HFFc6 (cell line): ENCODE data around the gene CD81. TPM values are rescaled to one million over a fixed set of nuclear protein-coding genes. Genes with fewer than 3 reads are reported as not detected.

Experiments
- DNase-seq: peaks from one replicate; pipeline ENCODE4 v3.0.0-alpha.2; 2018
- H3K27ac Mint-ChIP-seq: 2 replicates; pipeline ENCODE4 v1.8.0; 2020; ENCODE audit warnings: mild to moderate bottlenecking, mixed read lengths
- H3K27me3 Mint-ChIP-seq: 2 replicates; pipeline ENCODE4 v1.8.0; 2021; ENCODE audit warnings: mild to moderate bottlenecking, moderate library complexity, mixed read lengths; ENCODE audit not compliant: insufficient read depth
- H3K36me3 Mint-ChIP-seq: 2 replicates; pipeline ENCODE4 v1.8.0; 2021; ENCODE audit warnings: low read depth, mixed read lengths
- H3K4me1 Mint-ChIP-seq: 2 replicates; pipeline ENCODE4 v1.8.0; 2020; ENCODE audit warnings: low read depth, mixed read lengths
- H3K4me3 Mint-ChIP-seq: 2 replicates; pipeline ENCODE4 v1.8.0; 2020; ENCODE audit warnings: mild to moderate bottlenecking, moderate library complexity, mixed read lengths
- H3K9me3 Mint-ChIP-seq: 2 replicates; pipeline ENCODE4 v1.8.0; 2020; ENCODE audit warnings: mild to moderate bottlenecking, mixed read lengths
- total RNA-seq, 6 experiments: library from RNA; stranded (reverse); fragmentation: NEBNext Ultra II Directional; extraction: Animal tissue kit (Norgen Biotek cat#: 25700); gene quantifications; 2 replicates in 1 of 6; 3 replicates in 5 of 6; pipeline ENCODE4 v1.2.3, GENCODE V29; 2021
- TF ChIP-seq, protein P1 (sequence below): fragments of 200-600 bp; sonication (generic); IDR thresholded peaks from 2 replicates; pipeline ENCODE4 v1.5.0; 2021; ENCODE audit warnings: antibody characterized with exemption, mild to moderate bottlenecking

CD81 gene
- total RNA-seq, 6 experiments from 2014 or later = 540 to 738 (median 627) TPM

DNA sequence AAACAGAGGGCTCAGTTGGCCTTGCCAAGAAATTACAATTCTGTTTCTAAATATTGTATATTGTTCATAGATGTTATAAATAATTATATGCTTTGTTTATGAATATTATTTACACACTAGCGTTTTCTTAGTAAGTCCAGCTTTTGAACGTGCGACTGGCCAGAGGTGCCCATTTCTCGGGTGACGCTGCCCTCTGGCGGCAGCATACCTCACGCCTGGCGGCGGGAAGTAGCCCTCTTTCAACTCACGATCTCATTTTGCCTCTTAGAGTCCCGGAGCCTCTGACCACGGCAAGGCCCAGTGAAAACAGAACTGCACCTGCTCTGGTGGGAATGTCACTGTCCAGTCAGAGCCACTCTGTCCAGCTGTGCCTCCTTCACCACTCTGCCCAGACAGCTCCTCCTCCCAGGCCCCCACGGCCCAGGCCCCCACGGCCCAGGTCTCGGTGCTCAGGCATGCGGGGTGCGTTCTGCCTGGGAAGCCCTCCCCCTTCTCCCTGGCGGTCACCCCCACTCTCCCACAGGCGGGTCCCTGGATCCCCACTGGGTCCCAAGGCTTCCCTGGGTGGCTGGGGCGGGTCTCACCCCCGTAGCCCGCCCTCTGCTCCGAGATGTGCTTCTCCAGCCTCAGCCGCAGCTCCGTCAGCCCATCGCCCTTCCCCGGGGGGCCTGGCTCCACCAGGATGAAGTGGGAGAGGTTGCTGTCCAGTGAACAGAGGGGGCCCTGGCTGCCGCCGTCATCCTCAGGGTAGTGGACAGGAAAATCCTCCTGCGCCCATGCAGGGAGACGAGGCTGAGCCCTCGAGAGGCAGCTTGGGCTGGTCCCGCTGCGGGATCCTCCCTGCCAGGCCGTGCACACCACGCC, 42.8 kb downstream of the CD81 start:
- no peaks in the 10 kb centered on the region for H3K9me3 Mint-ChIP-seq
- peak; percentile 59 for DNase-seq
- H3K36me3 Mint-ChIP-seq = no peaks in the 10 kb centered on the region
- TF ChIP-seq, protein P1, sequence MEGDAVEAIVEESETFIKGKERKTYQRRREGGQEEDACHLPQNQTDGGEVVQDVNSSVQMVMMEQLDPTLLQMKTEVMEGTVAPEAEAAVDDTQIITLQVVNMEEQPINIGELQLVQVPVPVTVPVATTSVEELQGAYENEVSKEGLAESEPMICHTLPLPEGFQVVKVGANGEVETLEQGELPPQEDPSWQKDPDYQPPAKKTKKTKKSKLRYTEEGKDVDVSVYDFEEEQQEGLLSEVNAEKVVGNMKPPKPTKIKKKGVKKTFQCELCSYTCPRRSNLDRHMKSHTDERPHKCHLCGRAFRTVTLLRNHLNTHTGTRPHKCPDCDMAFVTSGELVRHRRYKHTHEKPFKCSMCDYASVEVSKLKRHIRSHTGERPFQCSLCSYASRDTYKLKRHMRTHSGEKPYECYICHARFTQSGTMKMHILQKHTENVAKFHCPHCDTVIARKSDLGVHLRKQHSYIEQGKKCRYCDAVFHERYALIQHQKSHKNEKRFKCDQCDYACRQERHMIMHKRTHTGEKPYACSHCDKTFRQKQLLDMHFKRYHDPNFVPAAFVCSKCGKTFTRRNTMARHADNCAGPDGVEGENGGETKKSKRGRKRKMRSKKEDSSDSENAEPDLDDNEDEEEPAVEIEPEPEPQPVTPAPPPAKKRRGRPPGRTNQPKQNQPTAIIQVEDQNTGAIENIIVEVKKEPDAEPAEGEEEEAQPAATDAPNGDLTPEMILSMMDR = peak; percentile 91
- H3K27me3 Mint-ChIP-seq = peaks cover 7% of the 10 kb centered on the region; the same call in 1 of the 2 replicates
- 0 out of 2 replicates have a peak overlapping the region, but pooled peaks have one; percentile 32 for H3K4me3 Mint-ChIP-seq
- H3K27ac Mint-ChIP-seq = no peak overlapping the region
- no peaks in the 10 kb centered on the region for H3K4me1 Mint-ChIP-seq

DNA sequence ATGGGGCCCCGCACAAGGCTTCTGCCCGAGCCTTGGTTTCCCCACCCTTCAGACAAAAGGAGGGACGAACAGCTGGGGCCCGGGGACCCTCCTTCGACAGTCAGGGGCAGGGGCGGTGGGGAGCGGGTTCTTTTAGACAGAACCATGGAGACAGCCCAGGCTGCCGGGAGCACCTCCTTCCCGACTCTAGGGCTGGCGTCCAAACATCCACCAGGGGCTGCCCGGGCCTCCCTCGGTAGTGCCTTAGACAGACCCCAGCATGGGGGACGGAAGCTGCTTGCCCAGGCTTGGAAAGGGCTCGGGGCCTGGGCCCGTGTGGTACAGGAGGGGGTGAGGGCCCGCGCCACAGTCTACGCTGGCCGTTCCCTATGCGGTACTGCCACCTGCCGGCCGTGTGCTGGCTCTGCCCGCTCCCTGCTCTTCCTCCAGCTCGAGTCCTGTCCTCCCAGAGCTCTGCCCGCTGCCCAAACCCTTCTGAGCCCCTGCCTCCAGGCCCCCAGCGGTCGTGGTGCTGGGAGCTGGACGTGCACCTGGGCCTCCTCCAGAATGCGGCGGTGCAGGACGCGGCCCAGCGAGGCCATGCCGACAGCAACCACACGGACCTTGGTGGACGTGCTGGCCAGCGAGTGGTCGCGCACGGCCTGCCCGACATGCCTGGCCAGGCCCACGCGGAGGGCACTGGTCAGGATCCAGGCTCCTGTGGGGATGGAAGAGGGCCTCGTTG, 43.6 kb downstream of the CD81 start:
- no peaks in the 10 kb centered on the region for H3K36me3 Mint-ChIP-seq
- peak; percentile 22 for DNase-seq
- H3K9me3 Mint-ChIP-seq = no peaks in the 10 kb centered on the region
- H3K4me3 Mint-ChIP-seq = no peak overlapping the region
- H3K27ac Mint-ChIP-seq = no peak overlapping the region
- H3K27me3 Mint-ChIP-seq = peaks cover 9% of the 10 kb centered on the region; the same call in 1 of the 2 replicates
- TF ChIP-seq, protein P1 = peak; percentile 95
- H3K4me1 Mint-ChIP-seq = no peaks in the 10 kb centered on the region

DNA sequence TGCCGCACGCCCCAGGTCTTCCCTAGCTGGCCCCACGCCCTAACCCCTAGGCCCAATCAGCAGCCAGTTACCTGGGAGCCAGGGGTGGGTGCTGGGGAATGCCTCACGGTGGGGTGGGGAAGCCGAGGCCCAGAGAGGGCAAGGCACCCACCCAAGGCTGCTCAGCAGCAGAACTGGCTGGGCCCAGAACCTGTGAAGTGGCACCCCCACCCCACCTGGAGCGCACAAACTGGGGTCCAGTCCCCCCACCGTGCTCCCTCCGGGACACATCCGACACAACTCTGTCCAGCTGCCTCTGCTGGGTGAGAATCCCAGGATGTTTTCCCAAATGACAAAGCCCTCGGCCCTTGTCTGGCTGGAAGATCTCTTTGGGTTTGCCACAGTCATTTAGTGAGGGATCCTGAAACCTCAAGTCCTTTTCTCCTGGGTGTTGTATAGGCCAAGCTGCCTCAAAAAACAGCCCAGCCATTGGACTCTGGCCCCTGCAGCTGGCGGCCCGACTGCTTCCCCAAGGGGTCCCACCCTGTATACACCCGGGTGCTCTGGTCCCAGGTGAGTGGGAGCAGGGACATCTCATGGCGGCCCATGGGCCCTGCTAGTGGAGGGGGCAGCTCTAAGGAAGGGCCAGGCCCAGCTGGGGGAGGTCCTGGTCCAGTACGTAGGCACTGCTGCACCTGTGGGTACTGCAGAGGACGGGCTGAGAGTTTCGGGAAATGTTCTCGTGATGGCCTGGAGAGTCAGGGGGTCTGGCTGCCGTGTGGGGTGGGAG, 44.3 kb downstream of the CD81 start:
- TF ChIP-seq, protein P1 = no peak
- Mint-ChIP-seq H3K27ac (no peak overlapping the region), H3K4me1 (no peaks in the 10 kb centered on the region), H3K9me3 (no peaks in the 10 kb centered on the region), H3K27me3 (peaks cover 9% of the 10 kb centered on the region), H3K36me3 (no peaks in the 10 kb centered on the region), H3K4me3 (no peak overlapping the region)
- DNase-seq = no peak

DNA sequence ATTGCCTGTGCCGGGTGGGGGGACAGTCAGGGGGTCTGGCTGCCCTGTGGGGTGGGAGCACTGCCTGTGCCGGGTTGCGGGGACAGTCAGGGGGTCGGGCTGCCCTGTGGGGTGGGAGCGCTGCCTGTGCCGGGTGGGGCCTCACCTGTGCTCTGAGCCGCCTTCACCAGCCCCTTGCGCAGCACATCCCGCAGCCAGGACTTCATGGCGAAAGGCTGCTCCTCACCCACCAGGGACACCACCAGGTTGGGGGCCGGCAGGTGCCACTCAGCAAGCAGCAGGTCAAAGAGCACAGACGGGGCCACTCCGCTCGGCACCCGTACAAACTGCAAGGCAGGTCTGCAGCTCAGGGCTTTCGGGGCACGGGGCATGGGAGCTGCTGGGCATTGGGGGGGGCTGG, 44.9 kb downstream of the CD81 start:
- Mint-ChIP-seq H3K4me1 (no peaks in the 10 kb centered on the region), H3K36me3 (no peaks in the 10 kb centered on the region), H3K9me3 (no peaks in the 10 kb centered on the region), H3K4me3 (no peak overlapping the region), H3K27me3 (peaks cover 5% of the 10 kb centered on the region), H3K27ac (no peak overlapping the region)
- TF ChIP-seq, protein P1 = no peak
- DNase-seq = no peak

DNA sequence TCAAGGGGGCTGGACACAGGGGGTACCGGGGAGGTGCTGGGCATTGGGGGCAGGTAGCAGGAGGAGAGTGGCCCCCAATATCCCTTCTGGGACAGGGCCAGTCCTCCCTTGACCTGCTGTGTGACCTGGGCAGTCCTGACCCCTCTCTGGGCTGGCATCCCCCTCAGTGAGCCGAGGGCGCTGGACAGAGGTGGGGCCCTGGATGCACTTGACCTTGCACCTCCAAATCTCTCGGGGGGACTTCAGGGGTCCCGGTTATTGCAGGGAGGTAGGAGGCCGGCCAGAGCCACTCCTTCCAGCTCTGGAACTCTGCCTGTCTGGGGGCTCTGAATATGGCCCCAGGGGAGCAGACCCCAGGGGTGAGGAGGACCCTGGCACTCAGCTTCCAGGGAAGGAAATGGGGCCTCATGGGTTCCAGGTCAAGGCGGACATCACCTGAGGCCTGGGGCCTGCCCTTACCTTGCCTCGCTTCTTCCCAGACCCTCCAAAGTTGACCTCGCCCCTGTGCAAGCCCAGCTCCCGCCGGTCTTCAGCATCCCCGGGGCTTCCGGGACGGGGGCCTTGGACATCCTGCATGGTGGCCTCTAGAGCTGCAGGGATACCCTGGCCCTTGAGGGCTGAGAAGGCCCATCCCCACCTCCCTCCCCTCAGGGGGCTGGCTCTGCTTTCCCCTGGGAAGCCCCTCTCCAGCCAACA, 45.5 kb downstream of the CD81 start:
- Mint-ChIP-seq H3K36me3 (no peaks in the 10 kb centered on the region), H3K4me3 (no peak overlapping the region), H3K27ac (no peak overlapping the region), H3K9me3 (no peaks in the 10 kb centered on the region), H3K4me1 (no peaks in the 10 kb centered on the region), H3K27me3 (peaks cover 7% of the 10 kb centered on the region)
- TF ChIP-seq, protein P1 = no peak
- DNase-seq = no peak
